Fibroblast of peridontal ligament (primary cell): ENCODE data around the gene MRPL45.
A peak's percentile ranks its signal among the peaks of the same experiment; 100 is the strongest.
"Not testable (repeated sequence)": the region's sequence is repeated elsewhere in the genome, so short reads cannot be mapped to it uniquely, and the experiment has no call there.

ENCODE experiments used
- DNase-seq: peaks from one replicate; pipeline ENCODE4 v3.0.0-alpha.2; 2010; ENCODE audit errors: extremely low read depth

The MRPL45 gene

GRCh38 chr17:38296834-38297517 is at the start of gene MRPL45:
Gene MRPL45 (plus strand): TSS chr17:38297168. CDS start chr17:38297184, 16 bp downstream.
- peak; percentile 95 for DNase-seq

GRCh38 chr17:38253191-38253590 is 43.8 kb upstream of the MRPL45 start:
- not testable (repeated sequence) for DNase-seq

- DNase-seq: not testable (repeated sequence)
These were observed 42.6 kb upstream of the MRPL45 start for GRCh38 chr17:38254357-38254756.

GRCh38 chr17:38257013-38257621 is 39.9 kb upstream of the MRPL45 start:
- peak; percentile 61 for DNase-seq

GRCh38 chr17:38265974-38266506 is 30.9 kb upstream of the MRPL45 start:
- DNase-seq: not testable (repeated sequence)

- DNase-seq: not testable (repeated sequence)
These were observed 30.4 kb upstream of the MRPL45 start for GRCh38 chr17:38266571-38266970.

- DNase-seq: not testable (repeated sequence)
These were observed 28.8 kb upstream of the MRPL45 start for GRCh38 chr17:38268138-38268537.

GRCh38 chr17:38269045-38269444 is 27.9 kb upstream of the MRPL45 start:
- DNase-seq: not testable (repeated sequence)

- DNase-seq: peak; percentile 45
These were observed 27.4 kb upstream of the MRPL45 start for GRCh38 chr17:38269552-38269951.

- not testable (repeated sequence) for DNase-seq
These were observed 11.0 kb upstream of the MRPL45 start for GRCh38 chr17:38285994-38286393.

- peak; percentile 67 for DNase-seq
These were observed 10.4 kb upstream of the MRPL45 start for GRCh38 chr17:38286501-38287091.

- peak; percentile 19 for DNase-seq
These were observed 8.6 kb upstream of the MRPL45 start for GRCh38 chr17:38288217-38288827.

- not testable (repeated sequence) for DNase-seq
These were observed 7.2 kb upstream of the MRPL45 start for GRCh38 chr17:38289760-38290159.

GRCh38 chr17:38295602-38296365 is 1.2 kb upstream of the MRPL45 start:
- DNase-seq: not testable (repeated sequence)

- DNase-seq: no peak
These were observed 18.5 kb downstream of the MRPL45 start for GRCh38 chr17:38315497-38315896.

GRCh38 chr17:38317081-38317480 is 20.1 kb downstream of the MRPL45 start:
- DNase-seq: no peak

- no peak for DNase-seq
These were observed 23.5 kb downstream of the MRPL45 start for GRCh38 chr17:38320482-38320881.

GRCh38 chr17:38322156-38322779 is 25.3 kb downstream of the MRPL45 start:
- peak; percentile 47 for DNase-seq

GRCh38 chr17:38322897-38323296 is 25.9 kb downstream of the MRPL45 start:
- DNase-seq: no peak

GRCh38 chr17:38324141-38324697 is 27.3 kb downstream of the MRPL45 start:
- no peak for DNase-seq

GRCh38 chr17:38324772-38325171 is 27.8 kb downstream of the MRPL45 start:
- DNase-seq: no peak
